PC-9 (cell line): ENCODE data around the gene TMA7B.

Experiments
- EZH2 ChIP-seq: fragments of 200-600 bp; sonication (generic); IDR thresholded peaks from 2 replicates; pipeline ENCODE4 v1.8.0; 2017; ENCODE audit warnings: antibody characterized with exemption, low read depth
- TF ChIP-seq, protein P1 (sequence below): fragments of 200-600 bp; sonication (generic); conservative IDR thresholded peaks from 2 replicates; pipeline ENCODE4 v1.6.1; 2017; ENCODE audit warnings: mixed run types, antibody characterized with exemption, mild to moderate bottlenecking, moderate library complexity

DNA sequence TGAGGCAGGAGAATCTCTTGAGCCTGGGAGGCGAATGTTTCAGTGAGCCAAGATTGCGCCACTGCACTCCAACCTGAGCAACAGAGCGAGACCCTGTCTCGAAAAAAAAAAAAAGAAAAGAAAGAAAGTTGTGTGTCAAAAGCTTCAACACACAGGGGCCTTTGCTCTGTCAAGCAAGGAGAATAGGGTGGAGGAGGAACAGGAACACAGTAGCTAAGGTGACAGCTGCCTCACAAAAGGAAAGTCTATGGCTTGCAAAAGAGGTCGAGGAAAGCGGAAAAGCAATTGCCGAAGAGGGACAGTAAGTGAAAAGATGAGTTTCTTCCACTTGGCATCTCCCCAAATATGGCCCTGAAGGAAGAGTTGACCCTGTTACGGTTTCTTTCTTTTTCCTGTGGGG lies 26.5 kb upstream of the TMA7B start:
- TF ChIP-seq, protein P1, sequence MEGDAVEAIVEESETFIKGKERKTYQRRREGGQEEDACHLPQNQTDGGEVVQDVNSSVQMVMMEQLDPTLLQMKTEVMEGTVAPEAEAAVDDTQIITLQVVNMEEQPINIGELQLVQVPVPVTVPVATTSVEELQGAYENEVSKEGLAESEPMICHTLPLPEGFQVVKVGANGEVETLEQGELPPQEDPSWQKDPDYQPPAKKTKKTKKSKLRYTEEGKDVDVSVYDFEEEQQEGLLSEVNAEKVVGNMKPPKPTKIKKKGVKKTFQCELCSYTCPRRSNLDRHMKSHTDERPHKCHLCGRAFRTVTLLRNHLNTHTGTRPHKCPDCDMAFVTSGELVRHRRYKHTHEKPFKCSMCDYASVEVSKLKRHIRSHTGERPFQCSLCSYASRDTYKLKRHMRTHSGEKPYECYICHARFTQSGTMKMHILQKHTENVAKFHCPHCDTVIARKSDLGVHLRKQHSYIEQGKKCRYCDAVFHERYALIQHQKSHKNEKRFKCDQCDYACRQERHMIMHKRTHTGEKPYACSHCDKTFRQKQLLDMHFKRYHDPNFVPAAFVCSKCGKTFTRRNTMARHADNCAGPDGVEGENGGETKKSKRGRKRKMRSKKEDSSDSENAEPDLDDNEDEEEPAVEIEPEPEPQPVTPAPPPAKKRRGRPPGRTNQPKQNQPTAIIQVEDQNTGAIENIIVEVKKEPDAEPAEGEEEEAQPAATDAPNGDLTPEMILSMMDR: no peak
- TF ChIP-seq EZH2: no peak
